ENCODE data around the gene PCSK7. TPM values are rescaled to one million over a fixed set of nuclear protein-coding genes. Genes with fewer than 3 reads are reported as not detected.

The PCSK7 gene
- total and polyA plus RNA-seq, 2 of the 8 experiments (the other 6 are each of a cell fraction or from before 2014, with no cell fraction given), result 23.4 to 38.5 TPM

GRCh38 chr11:117232092-117232878 lies 412 bp upstream of the PCSK7 start, which contains the start of gene RNF214:
TSS of gene RNF214 (plus strand) at chr11:117232671. CDS start at chr11:117234273, 1,602 bp downstream.
- no peaks in the 10 kb centered on the region for H3K9me3 ChIP-seq (ENCODE audit: insufficient read depth in 2 of 2, low read depth in 1 of 2, low read length in 1 of 2)
- peak within 1 kb of the TSS; percentile 67 to 77 (median 72) for H3K9ac ChIP-seq (replicated peaks in 1 of 4; ENCODE audit: extremely low read depth in 1 of 4, low read depth in 3 of 4, low read length in 3 of 4)
- peaks cover 4 to 10% (median 6%) of the 10 kb centered on the region in 4 experiments; a peak in 7 of 8 replicates for H3K36me3 ChIP-seq (ENCODE audit: control insufficient read depth in 2 of 4, insufficient read depth in 4 of 4, low read length in 3 of 4)
- H3K14ac ChIP-seq (ENCODE audit: insufficient read length), result no peak within 1 kb of the TSS
- DNase-seq (ENCODE audit: low read depth in 1 of 2, low spot score in 2 of 2) (peak; percentile 38 to 88), FAIRE-seq (no peak)
- H3K27me3 ChIP-seq (replicated peaks in 1 of 4; ENCODE audit: control insufficient read depth in 3 of 4, extremely low read depth in 1 of 4, insufficient read depth in 3 of 4, low read length in 3 of 4), result no peaks in the 10 kb centered on the region
- peaks cover 7% of the 10 kb centered on the region; the same call in 1 of the 2 replicates for H3K79me1 ChIP-seq (ENCODE audit: low read depth, low read length)
- no peak within 1 kb of the TSS for H3K23ac ChIP-seq (ENCODE audit: insufficient read length)
- H4K20me1 ChIP-seq (replicated peaks in 1 of 2; ENCODE audit: control insufficient read depth in 1 of 2, insufficient read depth in 2 of 2, low read length in 2 of 2), result no peaks in the 10 kb centered on the region
- peak within 1 kb of the TSS; percentile 80 for H4K5ac ChIP-seq (ENCODE audit: insufficient read length, low read depth, low read length)
- H3K4me2 ChIP-seq (ENCODE audit: insufficient read depth in 1 of 2, low read depth in 2 of 2, low read length in 2 of 2), result peak within 1 kb of the TSS; percentile 93 to 96
- H3K4me3 ChIP-seq (ENCODE audit: extremely low read depth in 1 of 4, insufficient read depth in 2 of 4, low read depth in 3 of 4, low read length in 4 of 4), result peak within 1 kb of the TSS; percentile 76 to 100 (median 96)
- H2BK5ac ChIP-seq (ENCODE audit: low read depth, low read length), result peak within 1 kb of the TSS; percentile 23; the same call in 1 of the 2 replicates
- no peak within 1 kb of the TSS for H2BK12ac ChIP-seq (ENCODE audit: low read depth, low read length)
- H3K79me2 ChIP-seq (ENCODE audit: control insufficient read depth in 1 of 2, insufficient read depth in 2 of 2, low read length in 2 of 2), result peaks cover 0 to 40% of the 10 kb centered on the region in 2 experiments; a peak in 2 of 4 replicates
- H2BK20ac ChIP-seq (ENCODE audit: low read length), result no peak within 1 kb of the TSS
- no peak within 1 kb of the TSS; the same call in 1 of the 2 replicates for H2BK15ac ChIP-seq (ENCODE audit: low read length)
- peak within 1 kb of the TSS; percentile 52; the same call in 1 of the 2 replicates for H3K18ac ChIP-seq (ENCODE audit: extremely low read depth, low read length)
- H3K4me1 ChIP-seq (replicated peaks in 1 of 4; ENCODE audit: control insufficient read depth in 3 of 4, insufficient read depth in 4 of 4, low read length in 3 of 4), result peaks cover 0 to 8% (median 2%) of the 10 kb centered on the region in 4 experiments; a peak in 3 of 7 replicates
- ChIA-PET CTCF (ENCODE audit: partially characterized antibody) (interaction anchor here (0.8 to 25.0 kb wide), 9 partner anchors 12 to 126 kb away, joined by 3 to 449 read pairs (median 4); partner anchors contain the start of genes SIDT2 and TAGLN), POLR2A (ENCODE audit: partially characterized antibody) (interaction anchor here (0.6 to 6.0 kb wide), 14 partner anchors 10 to 445 kb away, joined by 3 to 53 read pairs (median 4); partner anchors contain the start of genes PAFAH1B2, SIDT2 and TAGLN)
- H3K27ac ChIP-seq (ENCODE audit: low read depth, low read length), result peak within 1 kb of the TSS; percentile 71; the same call in 1 of the 2 replicates
- WGBS, 2 experiments (ENCODE audit: extremely low coverage in 1 of 2, insufficient coverage in 1 of 2, insufficient read length in 1 of 2, insufficient replicate concordance in 2 of 2, low coverage in 1 of 2, low lambda C conversion rate in 2 of 2, missing lambda C conversion rate in 1 of 2), result 2% methylated on average over 34 of the region's 94 CpGs; no CpG with 5 or more reads in 1 of the 2 experiments
- H2BK120ac ChIP-seq (replicated peaks; ENCODE audit: low read depth, low read length), result no peak within 1 kb of the TSS
- H3K56ac ChIP-seq (replicated peaks; ENCODE audit: insufficient read length, low read depth, low read length), result peak within 1 kb of the TSS; percentile 81
- peak within 1 kb of the TSS; percentile 86; the same call in 1 of the 2 replicates for H4K8ac ChIP-seq (ENCODE audit: extremely low read depth, insufficient read depth, low read length)
- peak within 1 kb of the TSS; percentile 99; the same call in 1 of the 2 replicates for H2AFZ ChIP-seq (ENCODE audit: low read length)
- peak within 1 kb of the TSS; percentile 9; the same call in 1 of the 2 replicates for H2AK5ac ChIP-seq (ENCODE audit: low read depth, low read length)
- H3K4ac ChIP-seq (replicated peaks; ENCODE audit: insufficient read length, low read depth, low read length), result peak within 1 kb of the TSS; percentile 80
- H4K91ac ChIP-seq (replicated peaks; ENCODE audit: insufficient read length, low read length), result peak within 1 kb of the TSS; percentile 52
- H3K23me2 ChIP-seq (ENCODE audit: low read depth, low read length), result peaks cover 7% of the 10 kb centered on the region
- TF ChIP-seq JUN (IDR thresholded peaks at IDR 0.05; ENCODE audit: low read depth, low read length) (no peak), CBX5 (IDR thresholded peaks at IDR 0.05; ENCODE audit: low read depth, low read length) (no peak), KDM4A (IDR thresholded peaks at IDR 0.05; ENCODE audit: low read depth, low read length, severe bottlenecking) (peak; percentile 68), EGR1 (IDR thresholded peaks at IDR 0.05; ENCODE audit: borderline replicate concordance, low read depth, low read length) (peak; percentile 38; the same call in 1 of the 2 replicates), SP2 (IDR thresholded peaks at IDR 0.05; ENCODE audit: low read length) (no peak), SIN3A (conservative IDR thresholded peaks at IDR 0.05 in 1 of 2, IDR thresholded peaks at IDR 0.05 in 1 of 2; ENCODE audit: low read depth in 1 of 2, low read length in 2 of 2) (peak in 1 of 2 experiments; percentile 81; a peak in 3 of 4 replicates), ASH2L (IDR thresholded peaks at IDR 0.05; ENCODE audit: low read length) (peak; percentile 41), KDM5A (IDR thresholded peaks at IDR 0.05; ENCODE audit: low read length) (no peak), GABPA (IDR thresholded peaks at IDR 0.05; ENCODE audit: borderline replicate concordance, insufficient read depth, low read length) (no peak; the same call in 1 of the 2 replicates)
- TF ChIP-seq, protein P1, sequence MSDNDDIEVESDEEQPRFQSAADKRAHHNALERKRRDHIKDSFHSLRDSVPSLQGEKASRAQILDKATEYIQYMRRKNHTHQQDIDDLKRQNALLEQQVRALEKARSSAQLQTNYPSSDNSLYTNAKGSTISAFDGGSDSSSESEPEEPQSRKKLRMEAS (IDR thresholded peaks at IDR 0.05), result 0 out of 2 replicates have a peak, but pooled peaks have one; percentile 19

Data from H1 (cell line).